SJCRH30 (cell line): Measurements from ENCODE around the gene FBXO41. TPM values are rescaled to one million over a fixed set of nuclear protein-coding genes. Genes with fewer than 3 reads are reported as not detected.

ENCODE experiments used
- DNase-seq, 2 experiments: peaks; one replicate each; pipeline ENCODE4 v3.0.0-alpha.2; 2015 to 2020
- H3K27ac ChIP-seq: fragments of 250-450 bp; sonication (Bioruptor Pico); 2 replicates; pipeline ENCODE4 v1.5.1; 2020; ENCODE audit warnings: mild to moderate bottlenecking, moderate library complexity
- H3K27me3 ChIP-seq: fragments of 250-450 bp; sonication (Bioruptor Pico); 2 replicates; pipeline ENCODE4 v1.5.1; 2020; ENCODE audit warnings: mild to moderate bottlenecking, moderate library complexity
- H3K36me3 ChIP-seq: fragments of 250-450 bp; sonication (Bioruptor Pico); 2 replicates; pipeline ENCODE4 v1.5.1; 2020; ENCODE audit warnings: mild to moderate bottlenecking, moderate library complexity
- H3K4me1 ChIP-seq: fragments of 250-450 bp; sonication (Bioruptor Pico); 2 replicates; pipeline ENCODE4 v1.5.1; 2020; ENCODE audit warnings: mild to moderate bottlenecking, moderate library complexity
- H3K4me3 ChIP-seq: fragments of 250-450 bp; sonication (Bioruptor Pico); 2 replicates; pipeline ENCODE4 v1.5.1; 2020; ENCODE audit warnings: mild to moderate bottlenecking, moderate library complexity
- H3K9me3 ChIP-seq: fragments of 250-450 bp; sonication (Bioruptor Pico); replicated peaks from 2 replicates; pipeline ENCODE4 v1.5.1; 2020; ENCODE audit warnings: mild to moderate bottlenecking, moderate library complexity
- total RNA-seq: library from RNA; depleted of rRNA; stranded (reverse); fragments of >200 nt; shearing (Covaris generic); gene quantifications from 2 replicates; pipeline ENCODE4 v1.2.3, GENCODE V29; 2014

FBXO41 gene
- total RNA-seq, 1 experiment from 2014 or later = 14.2 TPM

GRCh38 chr2:73292906-73293533 is 8.7 kb upstream of the FBXO41 start:
- Histone ChIP-seq H3K9me3 (no peaks in the 10 kb centered on the region; the same call in none of the 2 replicates), H3K4me3 (no peak overlapping the region), H3K27me3 (no peaks in the 10 kb centered on the region; the same call in 1 of the 2 replicates), H3K27ac (no peak overlapping the region), H3K36me3 (no peaks in the 10 kb centered on the region), H3K4me1 (peaks cover 2% of the 10 kb centered on the region)
- DNase-seq = no peak

- Histone ChIP-seq H3K27ac (no peak overlapping the region), H3K4me1 (peaks cover 2% of the 10 kb centered on the region; the same call in 1 of the 2 replicates), H3K27me3 (no peaks in the 10 kb centered on the region; the same call in 1 of the 2 replicates), H3K4me3 (no peak overlapping the region), H3K9me3 (no peaks in the 10 kb centered on the region; the same call in none of the 2 replicates), H3K36me3 (no peaks in the 10 kb centered on the region)
- DNase-seq = no peak
Measured at GRCh38 chr2:73292316-73292905, 8.1 kb upstream of the FBXO41 start.

- Histone ChIP-seq H3K4me3 (no peak overlapping the region), H3K9me3 (no peaks in the 10 kb centered on the region; the same call in none of the 2 replicates), H3K4me1 (no peaks in the 10 kb centered on the region; the same call in 1 of the 2 replicates), H3K27ac (no peak overlapping the region), H3K36me3 (no peaks in the 10 kb centered on the region), H3K27me3 (no peaks in the 10 kb centered on the region; the same call in 1 of the 2 replicates)
- no peak for DNase-seq
Measured at GRCh38 chr2:73291461-73292315, 7.4 kb upstream of the FBXO41 start.

GRCh38 chr2:73291093-73291460 is 6.8 kb upstream of the FBXO41 start:
- no peak for DNase-seq
- Histone ChIP-seq H3K4me1 (no peaks in the 10 kb centered on the region), H3K36me3 (no peaks in the 10 kb centered on the region), H3K27me3 (no peaks in the 10 kb centered on the region; the same call in 1 of the 2 replicates), H3K9me3 (no peaks in the 10 kb centered on the region; the same call in none of the 2 replicates), H3K4me3 (no peak overlapping the region), H3K27ac (no peak overlapping the region)

GRCh38 chr2:73290049-73290839 is 6.0 kb upstream of the FBXO41 start:
- Histone ChIP-seq H3K27ac (no peak overlapping the region), H3K4me3 (no peak overlapping the region), H3K9me3 (no peaks in the 10 kb centered on the region; the same call in none of the 2 replicates), H3K27me3 (no peaks in the 10 kb centered on the region; the same call in 1 of the 2 replicates), H3K36me3 (no peaks in the 10 kb centered on the region), H3K4me1 (no peaks in the 10 kb centered on the region)
- peak; percentile 24 to 57 for DNase-seq

- H3K27me3 ChIP-seq = no peaks in the 10 kb centered on the region
- H3K4me1 ChIP-seq = no peaks in the 10 kb centered on the region
- no peak overlapping the region for H3K27ac ChIP-seq
- H3K4me3 ChIP-seq = no peak overlapping the region
- no peak for DNase-seq
- no peaks in the 10 kb centered on the region; the same call in none of the 2 replicates for H3K9me3 ChIP-seq
- no peaks in the 10 kb centered on the region for H3K36me3 ChIP-seq
Measured at GRCh38 chr2:73289304-73289703, 5.0 kb upstream of the FBXO41 start.

GRCh38 chr2:73286134-73286655 is 1.9 kb upstream of the FBXO41 start:
- Histone ChIP-seq H3K36me3 (no peaks in the 10 kb centered on the region), H3K4me3 (no peak overlapping the region), H3K27me3 (no peaks in the 10 kb centered on the region), H3K4me1 (no peaks in the 10 kb centered on the region), H3K9me3 (no peaks in the 10 kb centered on the region; the same call in 1 of the 2 replicates), H3K27ac (no peak overlapping the region)
- DNase-seq = no peak

GRCh38 chr2:73285159-73285739 is 971 bp upstream of the FBXO41 start:
- Histone ChIP-seq H3K36me3 (0 out of 2 replicates have a peak, but pooled peaks cover 2% of the 10 kb centered on the region), H3K27ac (no peak overlapping the region; the same call in 1 of the 2 replicates), H3K9me3 (no peaks in the 10 kb centered on the region), H3K4me3 (peak overlapping the region; percentile 93), H3K27me3 (no peaks in the 10 kb centered on the region), H3K4me1 (no peaks in the 10 kb centered on the region)
- DNase-seq = peak; percentile 30 to 47

- no peaks in the 10 kb centered on the region for H3K4me1 ChIP-seq
- no peaks in the 10 kb centered on the region for H3K9me3 ChIP-seq
- H3K27me3 ChIP-seq = no peaks in the 10 kb centered on the region
- DNase-seq = peak; percentile 50
- peak overlapping the region; percentile 93 for H3K4me3 ChIP-seq
- H3K27ac ChIP-seq = peak overlapping the region; percentile 58
- 0 out of 2 replicates have a peak, but pooled peaks cover 2% of the 10 kb centered on the region for H3K36me3 ChIP-seq
Measured at GRCh38 chr2:73283545-73284295, 558 bp downstream of the FBXO41 start.

- H3K27me3 ChIP-seq = no peaks in the 10 kb centered on the region
- H3K27ac ChIP-seq = no peak overlapping the region
- 0 out of 2 replicates have a peak, but pooled peaks cover 2% of the 10 kb centered on the region for H3K36me3 ChIP-seq
- DNase-seq = no peak
- no peaks in the 10 kb centered on the region for H3K9me3 ChIP-seq
- no peaks in the 10 kb centered on the region for H3K4me1 ChIP-seq
- peak overlapping the region; percentile 93 for H3K4me3 ChIP-seq
Measured at GRCh38 chr2:73282924-73283544, 1.2 kb downstream of the FBXO41 start.

- Histone ChIP-seq H3K27me3 (no peaks in the 10 kb centered on the region), H3K4me3 (no peak overlapping the region), H3K4me1 (no peaks in the 10 kb centered on the region), H3K36me3 (peaks cover 2% of the 10 kb centered on the region; the same call in 1 of the 2 replicates), H3K9me3 (no peaks in the 10 kb centered on the region), H3K27ac (no peak overlapping the region)
- DNase-seq = no peak
Measured at GRCh38 chr2:73281244-73281643, 3.0 kb downstream of the FBXO41 start.

- Histone ChIP-seq H3K27ac (no peak overlapping the region), H3K27me3 (no peaks in the 10 kb centered on the region), H3K4me1 (no peaks in the 10 kb centered on the region), H3K9me3 (no peaks in the 10 kb centered on the region), H3K4me3 (no peak overlapping the region), H3K36me3 (peaks cover 2% of the 10 kb centered on the region; the same call in 1 of the 2 replicates)
- DNase-seq = no peak
Measured at GRCh38 chr2:73279852-73280251, 4.4 kb downstream of the FBXO41 start.

GRCh38 chr2:73272270-73272669 is 12.0 kb downstream of the FBXO41 start:
- Histone ChIP-seq H3K4me1 (no peaks in the 10 kb centered on the region), H3K9me3 (no peaks in the 10 kb centered on the region), H3K27ac (no peak overlapping the region), H3K27me3 (no peaks in the 10 kb centered on the region), H3K4me3 (no peak overlapping the region), H3K36me3 (peaks cover 5% of the 10 kb centered on the region)
- no peak for DNase-seq
